Measurements from ENCODE around the gene ZBTB39. TPM values are rescaled to one million over a fixed set of nuclear protein-coding genes. Genes with fewer than 3 reads are reported as not detected.

The ZBTB39 gene
- total and polyA plus RNA-seq, 2 of the 13 experiments (the other 11 are each of a cell fraction or from before 2014, with no cell fraction given), result 6.5 to 6.9 TPM

GRCh38 chr12:56957229-56958052 lies 48.9 kb downstream of the ZBTB39 start, which contains the start of gene RDH16 (continued):
- TF ChIP-seq ZHX1 (CRISPR knock-in tag; IDR thresholded peaks at IDR 0.05; ENCODE audit: low read depth), result no peak
- no peak for TF ChIP-seq DPF2 (CRISPR knock-in tag; IDR thresholded peaks at IDR 0.05; ENCODE audit: borderline replicate concordance, low read depth)
- no peak for TF ChIP-seq ZMAT5 (CRISPR knock-in tag; IDR thresholded peaks at IDR 0.05; ENCODE audit: borderline replicate concordance, low read depth)

GRCh38 chr12:56955631-56956256 lies 50.6 kb downstream of the ZBTB39 start:
- no peak overlapping the region for H3K9ac ChIP-seq (ENCODE audit: insufficient read depth, low read depth, low read length)
- CTCF ChIA-PET (ENCODE audit: low intra/inter-chr PET ratio, low total read pairs), result interaction anchor here (1.0 kb wide), 1 partner anchor 14 kb away, joined by 3 read pairs; no protein-coding TSS in a partner anchor
- peaks cover 9% of the 10 kb centered on the region; the same call in 1 of the 2 replicates for H3K9me3 ChIP-seq (ENCODE audit: low read length)
- H4K20me1 ChIP-seq (ENCODE audit: insufficient read depth, low read length), result no peaks in the 10 kb centered on the region
- POLR2A ChIA-PET, result no interaction called here
- peak; percentile 36 for ATAC-seq
- in situ Hi-C loops (cut with HindIII; ENCODE audit: extremely low pct_ligation_motif_present, low pct_unique_long_range_greater_than_20kb), result no loop called here
- no TSS peak for BruUV-seq (replicated peaks)
- 0% methylated on average over 2 of the region's 2 CpGs for WGBS (ENCODE audit: low lambda C conversion rate)
- intact Hi-C loops (cut with micrococcal nuclease; ENCODE audit: unreplicated experiment), result no loop called here
- no peak for FAIRE-seq
- peaks cover 49% of the 10 kb centered on the region for H3K4me1 ChIP-seq (ENCODE audit: insufficient read depth, low read length)
- no peaks in the 10 kb centered on the region for H3K79me2 ChIP-seq (ENCODE audit: insufficient read depth, low read length)
- no peaks in the 10 kb centered on the region for H3K36me3 ChIP-seq (replicated peaks in 1 of 2; ENCODE audit: control insufficient read depth in 1 of 2, insufficient read depth in 2 of 2, low read length in 2 of 2)
- H3K27me3 ChIP-seq (ENCODE audit: control insufficient read depth in 1 of 2, insufficient read depth in 2 of 2, low read length in 2 of 2), result no peaks in the 10 kb centered on the region
- H3K27ac ChIP-seq (ENCODE audit: extremely low read length, insufficient read depth, low read length), result no peak overlapping the region
- H3K4me3 ChIP-seq (replicated peaks in 1 of 3; ENCODE audit: insufficient read depth in 1 of 3, low read depth in 2 of 3, low read length in 3 of 3), result no peak overlapping the region
- H3K4me2 ChIP-seq (ENCODE audit: low read depth, low read length), result no peak overlapping the region
- H2AFZ ChIP-seq (ENCODE audit: low read length), result no peak overlapping the region
- TF ChIP-seq TCF7L2 (IDR thresholded peaks at IDR 0.05; ENCODE audit: low read depth, low read length) (no peak), ZNF678 (CRISPR knock-in tag; IDR thresholded peaks at IDR 0.05) (no peak), CEBPG (CRISPR knock-in tag; IDR thresholded peaks at IDR 0.05) (peak; percentile 63), CEBPB (IDR thresholded peaks at IDR 0.05; ENCODE audit: borderline replicate concordance, low read depth, low read length) (peak; percentile 81; the same call in 1 of the 2 replicates), MXD1 (CRISPR knock-in tag; IDR thresholded peaks at IDR 0.05) (no peak), ATF3 (CRISPR knock-in tag; IDR thresholded peaks at IDR 0.05) (peak; percentile 48; the same call in 1 of the 2 replicates), ZEB1 (IDR thresholded peaks at IDR 0.05; ENCODE audit: insufficient replicate concordance, low read depth) (no peak), POLR2A (IDR thresholded peaks at IDR 0.05; ENCODE audit: insufficient read depth in 1 of 2, low read depth in 2 of 2, low read length in 2 of 2) (no peak), ATF4 (CRISPR knock-in tag; IDR thresholded peaks at IDR 0.05) (peak in 1 of 2 experiments; percentile 66; a peak in 1 of 4 replicates), CCDC6 (CRISPR knock-in tag; IDR thresholded peaks at IDR 0.05) (no peak)
- DNase-seq (ENCODE audit: low spot score), result no peak
